ENCODE measurements around the gene CACNA1G. TPM values are rescaled to one million over a fixed set of nuclear protein-coding genes. Genes with fewer than 3 reads are reported as not detected.

The CACNA1G gene
- total RNA-seq, 3 donors from 2014 or later, result 0.32 to 2.6 (median 2.3) TPM

DNA sequence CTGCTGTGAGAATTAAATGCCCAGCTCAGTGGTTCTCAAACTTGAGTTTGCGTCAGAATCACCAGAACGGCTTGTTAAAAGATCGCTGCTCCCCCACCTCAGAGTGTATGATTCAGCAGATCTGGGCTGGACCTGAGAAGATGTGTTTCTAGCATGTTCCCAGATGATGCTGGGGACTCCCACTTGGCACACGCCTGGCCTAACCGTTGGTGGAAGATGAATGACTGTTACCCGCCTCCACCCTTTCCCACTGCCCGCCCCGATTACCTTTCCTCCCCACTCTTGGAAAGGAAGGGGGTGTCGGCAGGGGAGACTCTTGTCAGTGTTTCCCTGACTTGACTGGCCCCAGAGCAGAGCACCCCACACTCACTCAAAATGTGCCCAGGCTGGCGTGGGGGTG is 44.9 kb downstream of the CACNA1G start:
- H3K4me3 ChIP-seq, result no peak overlapping the region
- TF ChIP-seq POLR2A (IDR thresholded peaks at IDR 0.05) (no peak), POLR2AphosphoS5 (IDR thresholded peaks at IDR 0.05) (no peak)
- TF ChIP-seq, protein P1, sequence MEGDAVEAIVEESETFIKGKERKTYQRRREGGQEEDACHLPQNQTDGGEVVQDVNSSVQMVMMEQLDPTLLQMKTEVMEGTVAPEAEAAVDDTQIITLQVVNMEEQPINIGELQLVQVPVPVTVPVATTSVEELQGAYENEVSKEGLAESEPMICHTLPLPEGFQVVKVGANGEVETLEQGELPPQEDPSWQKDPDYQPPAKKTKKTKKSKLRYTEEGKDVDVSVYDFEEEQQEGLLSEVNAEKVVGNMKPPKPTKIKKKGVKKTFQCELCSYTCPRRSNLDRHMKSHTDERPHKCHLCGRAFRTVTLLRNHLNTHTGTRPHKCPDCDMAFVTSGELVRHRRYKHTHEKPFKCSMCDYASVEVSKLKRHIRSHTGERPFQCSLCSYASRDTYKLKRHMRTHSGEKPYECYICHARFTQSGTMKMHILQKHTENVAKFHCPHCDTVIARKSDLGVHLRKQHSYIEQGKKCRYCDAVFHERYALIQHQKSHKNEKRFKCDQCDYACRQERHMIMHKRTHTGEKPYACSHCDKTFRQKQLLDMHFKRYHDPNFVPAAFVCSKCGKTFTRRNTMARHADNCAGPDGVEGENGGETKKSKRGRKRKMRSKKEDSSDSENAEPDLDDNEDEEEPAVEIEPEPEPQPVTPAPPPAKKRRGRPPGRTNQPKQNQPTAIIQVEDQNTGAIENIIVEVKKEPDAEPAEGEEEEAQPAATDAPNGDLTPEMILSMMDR (IDR thresholded peaks at IDR 0.05), result no peak
- intact Hi-C loops (cut with DNase I; ENCODE audit: low total_unique reads), result no loop called here
- H3K36me3 ChIP-seq, result no peaks in the 10 kb centered on the region
- H3K27me3 ChIP-seq, result no peaks in the 10 kb centered on the region
- H3K9me3 ChIP-seq, result no peaks in the 10 kb centered on the region
- DNase-seq (ENCODE audit: low spot score in 2 of 2), result no peak
- no peaks in the 10 kb centered on the region for H3K4me1 ChIP-seq
- no peak overlapping the region for H3K27ac ChIP-seq

DNA sequence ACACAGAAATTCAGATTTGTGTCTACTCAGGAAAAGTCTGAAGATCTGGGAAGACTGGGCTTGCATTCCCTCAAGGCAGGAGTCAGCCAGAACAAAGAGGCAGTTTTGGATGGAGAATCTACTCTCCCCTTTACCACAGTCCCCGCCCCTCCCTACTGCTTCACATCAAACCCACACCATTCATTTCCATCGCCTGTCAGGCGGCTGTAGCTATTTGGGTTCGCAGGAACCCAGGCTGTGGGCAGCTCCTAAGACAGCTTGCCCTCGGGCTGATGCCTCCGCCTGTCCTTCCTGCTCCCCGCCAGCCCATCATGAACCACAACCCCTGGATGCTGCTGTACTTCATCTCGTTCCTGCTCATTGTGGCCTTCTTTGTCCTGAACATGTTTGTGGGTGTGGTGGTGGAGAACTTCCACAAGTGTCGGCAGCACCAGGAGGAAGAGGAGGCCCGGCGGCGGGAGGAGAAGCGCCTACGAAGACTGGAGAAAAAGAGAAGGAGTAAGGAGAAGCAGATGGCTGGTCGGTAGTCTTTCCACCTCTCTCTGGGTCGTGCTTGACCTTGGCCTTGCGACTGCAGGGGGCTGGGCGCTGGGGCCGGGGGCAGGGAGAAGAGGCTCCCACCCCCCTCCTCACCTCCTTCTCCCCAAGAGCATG is 47.1 kb downstream of the CACNA1G start:
- Histone ChIP-seq H3K27ac (no peak overlapping the region), H3K27me3 (no peaks in the 10 kb centered on the region), H3K9me3 (no peaks in the 10 kb centered on the region), H3K36me3 (no peaks in the 10 kb centered on the region), H3K4me1 (no peaks in the 10 kb centered on the region), H3K4me3 (no peak overlapping the region)
- DNase-seq (ENCODE audit: low spot score in 2 of 2), result no peak
- TF ChIP-seq, protein P1 (IDR thresholded peaks at IDR 0.05), result no peak
- TF ChIP-seq POLR2AphosphoS5 (IDR thresholded peaks at IDR 0.05) (no peak), POLR2A (IDR thresholded peaks at IDR 0.05) (no peak)
- intact Hi-C loops (cut with DNase I; ENCODE audit: low total_unique reads), result no loop called here

DNA sequence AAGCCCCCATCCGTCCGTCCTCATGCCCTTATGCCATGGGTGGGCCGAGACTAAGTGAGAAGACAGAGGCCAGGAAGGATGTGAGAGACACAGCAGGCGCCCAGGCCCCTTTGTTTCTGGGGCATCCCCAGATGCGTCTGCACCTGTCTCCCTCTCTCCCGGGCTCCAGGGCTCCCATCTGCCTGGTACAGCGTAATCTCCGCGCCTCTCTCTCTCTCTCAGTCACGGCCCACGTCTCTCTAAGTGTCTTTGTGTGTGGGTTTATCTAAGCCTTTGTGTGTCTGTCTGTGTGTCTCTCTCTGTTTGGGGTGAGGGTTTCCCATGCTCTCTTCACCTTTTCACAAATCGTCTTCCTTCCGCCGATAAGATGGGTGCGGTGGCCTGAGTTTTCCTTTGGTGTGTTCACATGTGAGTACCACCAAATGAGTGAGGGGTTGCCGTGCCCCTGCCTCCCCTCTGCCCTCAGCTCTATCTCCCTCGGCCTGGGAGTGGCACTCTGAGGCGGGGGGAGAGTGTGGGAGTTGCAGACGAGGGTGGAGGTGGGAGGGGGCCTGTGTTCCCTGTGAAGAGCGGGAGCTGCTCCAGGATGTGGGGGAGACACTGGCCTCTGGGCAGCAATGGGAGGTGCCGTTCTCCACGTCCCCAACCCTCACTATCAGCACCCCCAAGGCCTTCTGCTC is 48.3 kb downstream of the CACNA1G start:
- Histone ChIP-seq H3K9me3 (no peaks in the 10 kb centered on the region), H3K36me3 (no peaks in the 10 kb centered on the region), H3K4me3 (no peak overlapping the region), H3K27ac (no peak overlapping the region), H3K4me1 (no peaks in the 10 kb centered on the region), H3K27me3 (no peaks in the 10 kb centered on the region)
- no peak for TF ChIP-seq POLR2AphosphoS5 (IDR thresholded peaks at IDR 0.05)
- TF ChIP-seq, protein P1 (IDR thresholded peaks at IDR 0.05), result no peak
- TF ChIP-seq POLR2A (IDR thresholded peaks at IDR 0.05), result no peak
- intact Hi-C loops (cut with DNase I; ENCODE audit: low total_unique reads), result no loop called here
- no peak for DNase-seq (ENCODE audit: low spot score in 2 of 2)

DNA sequence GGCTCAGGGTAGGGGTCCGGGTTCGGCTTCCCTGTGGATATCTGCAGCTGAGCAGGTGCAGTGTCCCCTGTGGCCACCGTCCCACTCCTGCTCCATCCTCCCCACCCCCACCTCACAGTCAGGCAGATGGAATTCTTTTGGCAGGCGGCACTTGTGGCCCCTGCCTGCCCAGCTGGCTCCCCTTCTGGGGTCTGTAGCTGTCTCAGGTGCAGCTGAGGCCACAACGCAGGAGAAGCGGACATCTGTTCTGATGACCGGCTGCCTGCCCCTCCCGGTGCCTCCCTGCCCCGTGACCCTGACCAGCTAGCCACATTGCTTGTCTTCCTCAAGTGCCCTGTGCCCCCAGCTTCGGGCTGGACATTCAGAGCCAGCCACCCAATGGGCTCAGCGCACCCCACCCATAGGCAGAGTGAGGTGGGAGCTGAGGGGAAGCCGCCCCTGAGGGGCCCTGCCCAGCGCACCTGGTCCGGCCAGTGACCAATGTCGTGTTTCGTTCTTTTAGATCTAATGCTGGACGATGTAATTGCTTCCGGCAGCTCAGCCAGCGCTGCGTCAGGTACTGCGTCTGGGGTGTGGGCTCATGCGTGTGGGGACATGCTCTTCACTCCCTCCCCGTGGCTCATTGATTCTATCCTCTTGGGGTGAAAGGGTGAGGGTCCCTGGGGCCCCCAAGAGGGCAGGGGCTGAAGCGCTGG is 49.0 kb downstream of the CACNA1G start:
- Histone ChIP-seq H3K27ac (no peak overlapping the region), H3K36me3 (no peaks in the 10 kb centered on the region), H3K4me3 (no peak overlapping the region), H3K9me3 (no peaks in the 10 kb centered on the region), H3K27me3 (no peaks in the 10 kb centered on the region), H3K4me1 (no peaks in the 10 kb centered on the region)
- intact Hi-C loops (cut with DNase I; ENCODE audit: low total_unique reads), result no loop called here
- DNase-seq (ENCODE audit: low spot score in 2 of 2), result no peak
- TF ChIP-seq POLR2AphosphoS5 (IDR thresholded peaks at IDR 0.05) (no peak), POLR2A (IDR thresholded peaks at IDR 0.05) (no peak)
- TF ChIP-seq, protein P1 (IDR thresholded peaks at IDR 0.05), result no peak

DNA sequence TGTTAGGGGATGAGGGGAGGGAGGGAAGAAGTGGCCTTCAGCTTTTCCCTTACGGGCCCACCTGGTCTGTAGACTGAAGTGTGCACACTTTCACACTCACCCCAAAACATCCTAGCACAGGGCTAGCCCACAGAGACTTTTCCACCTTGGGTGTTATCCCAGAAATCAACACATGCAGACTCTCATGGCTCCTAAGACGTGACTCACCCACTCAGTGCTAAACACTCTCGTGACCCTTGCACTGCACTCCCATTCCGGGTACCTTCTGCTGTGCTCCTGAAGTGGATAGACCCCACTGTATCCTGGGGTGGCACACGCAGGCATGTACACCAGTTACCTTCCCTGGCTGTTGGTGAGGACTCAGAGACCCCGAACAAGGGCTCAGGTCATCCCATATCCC is 51.1 kb downstream of the CACNA1G start:
- Histone ChIP-seq H3K9me3 (no peaks in the 10 kb centered on the region), H3K27ac (no peak overlapping the region), H3K36me3 (no peaks in the 10 kb centered on the region), H3K4me1 (no peaks in the 10 kb centered on the region), H3K4me3 (no peak overlapping the region), H3K27me3 (no peaks in the 10 kb centered on the region)
- intact Hi-C loops (cut with DNase I; ENCODE audit: low total_unique reads), result no loop called here
- DNase-seq (ENCODE audit: low spot score in 2 of 2), result no peak
- TF ChIP-seq, protein P1 (IDR thresholded peaks at IDR 0.05), result no peak
- TF ChIP-seq POLR2A (IDR thresholded peaks at IDR 0.05) (no peak), POLR2AphosphoS5 (IDR thresholded peaks at IDR 0.05) (no peak)

Measured in breast epithelium (tissue), 4 donors.